ENCODE results near the gene SYT5. TPM values are rescaled to one million over a fixed set of nuclear protein-coding genes. Genes with fewer than 3 reads are reported as not detected.

Gene SYT5
- total and polyA plus RNA-seq, 11 donors, result 0.15 TPM; not detected in 10

- ATAC-seq, result no peak
- Histone ChIP-seq H3K4me3 (no peak overlapping the region), H3K27me3 (no peaks in the 10 kb centered on the region), H3K9me3 (no peaks in the 10 kb centered on the region), H3K27ac (no peak overlapping the region), H3K4me1 (no peaks in the 10 kb centered on the region), H3K36me3 (no peaks in the 10 kb centered on the region)
- intact Hi-C loops (cut with DNase I), result no loop called here
- DNase-seq, result no peak
- WGBS, 4 donors, result 62 to 68% (median 66%) methylated on average over 4 of the region's 4 CpGs
- TF ChIP-seq POLR2A (IDR thresholded peaks at IDR 0.05), result no peak
- TF ChIP-seq CTCF (IDR thresholded peaks at IDR 0.05), result no peak
Measured at GRCh38 chr19:55197528-55197927, 17.4 kb upstream of the SYT5 start.

GRCh38 chr19:55196803-55197202, 16.7 kb upstream of the SYT5 start:
- intact Hi-C loops (cut with DNase I), result no loop called here
- DNase-seq (no peak), ATAC-seq (no peak)
- Histone ChIP-seq H3K4me1 (no peaks in the 10 kb centered on the region), H3K4me3 (no peak overlapping the region), H3K9me3 (no peaks in the 10 kb centered on the region), H3K36me3 (no peaks in the 10 kb centered on the region), H3K27me3 (no peaks in the 10 kb centered on the region), H3K27ac (no peak overlapping the region)
- WGBS, 4 donors, result 81 to 89% (median 89%) methylated on average over 10 of the region's 10 CpGs
- TF ChIP-seq CTCF (IDR thresholded peaks at IDR 0.05) (no peak), POLR2A (IDR thresholded peaks at IDR 0.05) (no peak)

- DNase-seq (peak in 1 of 5 donors; percentile 19), ATAC-seq (no peak)
- H3K4me1 ChIP-seq, result peaks cover 0 to 7% (median 0%) of the 10 kb centered on the region in 12 donors
- TF ChIP-seq CTCF (IDR thresholded peaks at IDR 0.05) (no peak), POLR2A (IDR thresholded peaks at IDR 0.05) (no peak)
- intact Hi-C loops (cut with DNase I), result loop anchor here in 1 of 10 donors (5.0 kb wide), 1 partner anchor 264 kb away; no protein-coding TSS in a partner anchor
- H3K27me3 ChIP-seq, result no peaks in the 10 kb centered on the region
- no peaks in the 10 kb centered on the region for H3K36me3 ChIP-seq
- WGBS, 4 donors, result 80 to 89% (median 83%) methylated on average over 12 of the region's 12 CpGs
- no peaks in the 10 kb centered on the region for H3K9me3 ChIP-seq
- H3K27ac ChIP-seq, result no peak overlapping the region
- no peak overlapping the region for H3K4me3 ChIP-seq
Measured at GRCh38 chr19:55193481-55193880, 13.4 kb upstream of the SYT5 start.

- H3K27me3 ChIP-seq, result peaks cover 0 to 5% (median 0%) of the 10 kb centered on the region in 9 donors
- peak; percentile 38 to 64 (median 53) for DNase-seq
- H3K4me3 ChIP-seq, result no peak overlapping the region
- H3K36me3 ChIP-seq, result no peaks in the 10 kb centered on the region
- intact Hi-C loops (cut with DNase I), result no loop called here
- ATAC-seq, result peak; percentile 28 to 96 (median 90)
- peak overlapping the region in 6 of 12 donors; percentile 6 to 70 (median 44) for H3K27ac ChIP-seq
- H3K9me3 ChIP-seq, result no peaks in the 10 kb centered on the region
- H3K4me1 ChIP-seq, result peaks cover 0 to 7% (median 0%) of the 10 kb centered on the region in 12 donors
- TF ChIP-seq POLR2A (IDR thresholded peaks at IDR 0.05) (no peak), CTCF (IDR thresholded peaks at IDR 0.05) (no peak)
- 55 to 67% (median 63%) methylated on average over 15 of the region's 15 CpGs for WGBS, 4 donors
Measured at GRCh38 chr19:55189403-55189835, 9.3 kb upstream of the SYT5 start.

Measured in heart left ventricle (tissue), 16 donors.